A549 (cell line): ENCODE data around the gene HRC. TPM values are rescaled to one million over a fixed set of nuclear protein-coding genes. Genes with fewer than 3 reads are reported as not detected.
"Not testable (repeated sequence)": the region's sequence is repeated elsewhere in the genome, so short reads cannot be mapped to it uniquely, and the experiment has no call there.

Experiments
- ATAC-seq, 2 experiments: fragments of 200-7000 bp in 1 of 2; fragments of >200 bp in 1 of 2; cut with Nextera tagmentation in 1 of 2; cut with Tn5 transposase in 1 of 2; 3 replicates each; pipeline versions ENCODE4 v1.8.0 to v1.9.1; 2018 to 2020; ENCODE audit warnings: mild to moderate bottlenecking in 1 of 2, moderate library complexity in 1 of 2
- CTCF ChIA-PET: fragments of 300-600 bp; sonication (Branson Sonifier 250); formaldehyde crosslinking; extraction: SDS; loops from one replicate; lab custom pipeline; 2021; ENCODE audit warnings: antibody characterized with exemption, inconsistent platforms; lab: Yijun Ruan, JAX
- POLR2A ChIA-PET: fragments of 350-600 bp; formaldehyde crosslinking; extraction: SDS; loops from one replicate; lab custom pipeline; 2021; ENCODE audit warnings: antibody characterized with exemption, inconsistent platforms; lab: Yijun Ruan, JAX
- DNase-seq, 2 experiments: peaks; one replicate each; pipeline versions ENCODE4 v3.0.0 to v3.0.0-alpha.2; 2011 to 2016; ENCODE audit warnings: low read depth in 1 of 2, low spot score in 1 of 2
- FAIRE-seq: peaks from 2 replicates; lab custom pipeline; 2011; peaks lifted over from hg19 to GRCh38; lab: Jason Lieb, UNC
- H3K27ac ChIP-seq, 2 experiments: fragments of >200 bp; sonication (Bioruptor Twin); formaldehyde crosslinking; 3 replicates each; pipeline ENCODE4 v1.5.1; 2016 to 2017
- H3K4me1 ChIP-seq: fragments of >200 bp; sonication (Bioruptor Twin); formaldehyde crosslinking; 3 replicates; pipeline ENCODE4 v1.6.1; 2016
- H3K4me2 ChIP-seq: fragments of >200 bp; sonication (Bioruptor Twin); formaldehyde crosslinking; 3 replicates; pipeline ENCODE4 v1.6.1; 2016
- H3K4me3 ChIP-seq: fragments of >200 bp; sonication (Bioruptor Twin); formaldehyde crosslinking; 3 replicates; pipeline ENCODE4 v1.5.1; 2016
- H3K9me3 ChIP-seq: fragments of >200 bp; sonication (Bioruptor Twin); formaldehyde crosslinking; 3 replicates; pipeline ENCODE4 v1.6.1; 2016
- CBX2 ChIP-seq: fragments of 200-600 bp; sonication (generic); IDR thresholded peaks from 2 replicates; pipeline ENCODE4 v1.6.1; 2016; ENCODE audit warnings: low read depth, mild to moderate bottlenecking, borderline replicate concordance
- CHD4 ChIP-seq: fragments of 200-600 bp; sonication (generic); IDR thresholded peaks from 2 replicates; pipeline ENCODE4 v1.6.1; 2016; ENCODE audit warnings: antibody characterized with exemption, mild to moderate bottlenecking, borderline replicate concordance
- EHF ChIP-seq: fragments of 250-450 bp; sonication (Bioruptor Pico); IDR thresholded peaks from 2 replicates; pipeline ENCODE4 v1.5.0; 2020; ENCODE audit warnings: mild to moderate bottlenecking
- FOSL2 ChIP-seq, 2 experiments: fragments of 450-650 bp in 1 of 2; fragments of >200 bp in 1 of 2; sonication (Bioruptor Twin) in 1 of 2; formaldehyde crosslinking; IDR thresholded peaks; 2 replicates each; pipeline versions ENCODE4 v1.5.0 to v1.6.1; 2016 to 2020; ENCODE audit warnings: mild to moderate bottlenecking in 1 of 2, moderate library complexity in 1 of 2
- FOXS1 ChIP-seq: fragments of 250-450 bp; sonication (Bioruptor Pico); IDR thresholded peaks from 2 replicates; pipeline ENCODE4 v1.5.0; 2020; ENCODE audit warnings: mild to moderate bottlenecking, moderate library complexity
- GATA3 ChIP-seq: IDR thresholded peaks from 2 replicates; pipeline ENCODE4 v1.6.1; 2012; ENCODE audit warnings: borderline replicate concordance
- HEYL ChIP-seq: fragments of 250-450 bp; sonication (Bioruptor Pico); IDR thresholded peaks from 2 replicates; pipeline ENCODE4 v1.8.0; 2021; ENCODE audit warnings: mild to moderate bottlenecking, moderate library complexity
- KDM1A ChIP-seq: fragments of 200-600 bp; sonication (generic); IDR thresholded peaks from 2 replicates; pipeline ENCODE4 v1.6.1; 2016; ENCODE audit warnings: low read depth, mild to moderate bottlenecking
- MAFK ChIP-seq: fragments of 450-650 bp; IDR thresholded peaks from 2 replicates; pipeline ENCODE4 v1.6.1; 2014; ENCODE audit not compliant: partially characterized antibody
- NFE2L2 ChIP-seq: fragments of 150-350 bp; conservative IDR thresholded peaks from 2 replicates; pipeline ENCODE4 v1.6.1; 2014; ENCODE audit warnings: low read length
- NR3C1 ChIP-seq: fragments of >200 bp; sonication (Bioruptor Twin); formaldehyde crosslinking; IDR thresholded peaks from 3 replicates; pipeline ENCODE4 v1.6.1; 2017
- PHF8 ChIP-seq: fragments of 200-600 bp; sonication (generic); IDR thresholded peaks from 2 replicates; pipeline ENCODE4 v1.6.1; 2016; ENCODE audit warnings: low read depth, mild to moderate bottlenecking, antibody characterized with exemption, moderate library complexity, borderline replicate concordance
- RFX5 ChIP-seq: fragments of 450-650 bp; IDR thresholded peaks from 2 replicates; pipeline ENCODE4 v1.7.1; 2014; ENCODE audit warnings: antibody characterized with exemption, mild to moderate bottlenecking, moderate library complexity
- RNF2 ChIP-seq: fragments of 200-600 bp; sonication (generic); IDR thresholded peaks from 2 replicates; pipeline ENCODE4 v1.6.1; 2016; ENCODE audit warnings: low read depth, mild to moderate bottlenecking, antibody characterized with exemption, moderate library complexity, borderline replicate concordance
- TFCP2L1 ChIP-seq: fragments of 250-450 bp; sonication (Bioruptor Pico); IDR thresholded peaks from 2 replicates; pipeline ENCODE4 v1.5.0; 2021; ENCODE audit warnings: mild to moderate bottlenecking
- TP53 ChIP-seq: fragments of 250-450 bp; sonication (Bioruptor Pico); IDR thresholded peaks from 2 replicates; pipeline ENCODE4 v1.5.0; 2021; ENCODE audit warnings: mild to moderate bottlenecking, moderate library complexity
- ZNF302 ChIP-seq: fragments of 250-450 bp; sonication (Bioruptor Pico); IDR thresholded peaks from 2 replicates; pipeline ENCODE4 v1.9.0; 2021; ENCODE audit warnings: inconsistent platforms, mild to moderate bottlenecking, moderate library complexity
- WGBS: methylation state at CpG from one replicate; pipeline ENCODE4 v1.1.6; 2017; ENCODE audit errors: missing lambda C conversion rate; 5-methylcytosine and 5-hydroxymethylcytosine counted together
- polyA plus RNA-seq, 4 experiments: library from polyadenylated mRNA; depleted of rRNA in 3 of 4; stranded (reverse); fragments of >200 nt; fragmentation: RNase III in 1 of 4; extraction: RNeasy Plus Mini Kit Qiagen cat#74134 plus additional on column Dnase treatment in 1 of 4; gene quantifications; 2 replicates in 3 of 4; 3 replicates in 1 of 4; pipeline ENCODE4 v1.2.3, GENCODE V29; 2011 to 2017
- TF ChIP-seq, protein P1 (sequence below): fragments of 250-450 bp; sonication (Bioruptor Pico); IDR thresholded peaks from 2 replicates; pipeline ENCODE4 v1.5.0; 2020; ENCODE audit warnings: low read depth, mild to moderate bottlenecking, moderate library complexity
- TF ChIP-seq, protein P2 (sequence below): IDR thresholded peaks from 2 replicates; pipeline ENCODE4 v1.6.1; 2012
- TF ChIP-seq, protein P3 (sequence below): fragments of >200 bp; sonication (Bioruptor Twin); formaldehyde crosslinking; IDR thresholded peaks from 3 replicates; pipeline ENCODE4 v1.6.1; 2016

Gene HRC
- polyA plus RNA-seq, 2 of the 4 experiments (the other 2 are of a cell fraction): 0.04 TPM

DNA sequence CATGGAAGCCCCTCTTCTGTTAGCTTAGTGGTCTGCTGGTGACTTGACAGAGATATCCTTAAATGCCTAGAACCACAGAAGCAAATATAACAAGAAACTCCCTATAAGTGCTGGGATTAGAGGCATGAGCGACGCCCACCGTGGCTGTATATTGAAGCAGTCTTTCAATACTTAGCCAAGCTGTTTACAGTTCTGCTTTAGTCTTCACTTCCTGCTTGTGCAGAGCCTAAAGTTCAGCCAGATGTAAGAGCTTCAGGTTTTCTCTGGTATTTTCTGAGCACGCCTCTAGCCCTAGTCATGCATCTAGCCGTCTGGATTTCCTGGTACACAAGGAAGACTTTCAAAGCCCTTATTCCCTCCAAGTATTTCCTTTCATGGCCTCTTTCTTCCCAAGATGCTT, 30.9 kb upstream of the HRC start:
- DNase-seq: no peak
- ATAC-seq: no peak
- Histone ChIP-seq H3K9me3 (peaks cover 7% of the 10 kb centered on the region; the same call in 1 of the 3 replicates), H3K4me1 (no peaks in the 10 kb centered on the region), H3K4me3 (no peak overlapping the region), H3K4me2 (no peak overlapping the region), H3K27ac (no peak overlapping the region)
- TF ChIP-seq, protein P1, sequence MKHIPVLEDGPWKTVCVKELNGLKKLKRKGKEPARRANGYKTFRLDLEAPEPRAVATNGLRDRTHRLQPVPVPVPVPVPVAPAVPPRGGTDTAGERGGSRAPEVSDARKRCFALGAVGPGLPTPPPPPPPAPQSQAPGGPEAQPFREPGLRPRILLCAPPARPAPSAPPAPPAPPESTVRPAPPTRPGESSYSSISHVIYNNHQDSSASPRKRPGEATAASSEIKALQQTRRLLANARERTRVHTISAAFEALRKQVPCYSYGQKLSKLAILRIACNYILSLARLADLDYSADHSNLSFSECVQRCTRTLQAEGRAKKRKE (CRISPR knock-in tag): no peak
- CTCF ChIA-PET: interaction anchor here (1.4 to 6.3 kb wide), 6 partner anchors 12 to 115 kb away, joined by 3 to 69 read pairs (median 10); no protein-coding TSS in a partner anchor
- no peak for FAIRE-seq
- POLR2A ChIA-PET: no interaction called here
- WGBS: 77% methylated on average over 5 of the region's 5 CpGs

DNA sequence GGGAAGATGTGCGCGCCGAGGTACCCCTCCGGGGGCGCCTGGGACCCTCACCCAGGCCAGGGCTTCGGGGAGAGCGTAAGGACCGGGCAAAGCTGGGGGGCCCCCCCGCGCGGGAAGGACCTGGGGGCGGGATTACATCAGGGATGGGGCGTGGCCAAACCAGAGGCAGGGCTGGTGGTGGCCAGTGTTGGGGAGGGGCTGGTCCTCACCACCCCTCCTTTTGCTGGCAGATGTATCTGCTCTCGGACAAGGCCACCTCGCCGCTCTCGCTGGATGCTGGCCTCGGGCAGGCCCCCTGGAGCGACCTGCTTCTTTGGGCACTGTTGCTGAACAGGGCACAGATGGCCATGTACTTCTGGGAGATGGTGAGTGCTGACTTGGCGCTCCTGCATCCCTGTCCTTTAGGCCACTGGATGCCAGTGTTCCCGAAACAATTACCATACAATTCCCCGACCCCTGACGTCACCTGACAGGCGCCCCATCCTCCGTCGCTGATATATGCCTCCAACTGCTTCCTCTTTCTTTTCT, 27.7 kb upstream of the HRC start:
- TF ChIP-seq, protein P2, sequence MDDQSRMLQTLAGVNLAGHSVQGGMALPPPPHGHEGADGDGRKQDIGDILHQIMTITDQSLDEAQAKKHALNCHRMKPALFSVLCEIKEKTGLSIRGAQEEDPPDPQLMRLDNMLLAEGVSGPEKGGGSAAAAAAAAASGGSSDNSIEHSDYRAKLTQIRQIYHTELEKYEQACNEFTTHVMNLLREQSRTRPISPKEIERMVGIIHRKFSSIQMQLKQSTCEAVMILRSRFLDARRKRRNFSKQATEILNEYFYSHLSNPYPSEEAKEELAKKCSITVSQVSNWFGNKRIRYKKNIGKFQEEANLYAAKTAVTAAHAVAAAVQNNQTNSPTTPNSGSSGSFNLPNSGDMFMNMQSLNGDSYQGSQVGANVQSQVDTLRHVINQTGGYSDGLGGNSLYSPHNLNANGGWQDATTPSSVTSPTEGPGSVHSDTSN: no peak
- peak; percentile 36 for TF ChIP-seq MAFK
- no peak for TF ChIP-seq FOSL2 (IDR thresholded peaks at IDR 0.05)
- no peak for TF ChIP-seq FOSL2 (CRISPR knock-in tag; IDR thresholded peaks at IDR 0.05)
- H3K4me1 ChIP-seq: no peaks in the 10 kb centered on the region
- FAIRE-seq (no peak), DNase-seq (no peak), ATAC-seq (no peak)
- CTCF ChIA-PET: interaction anchor here (2.4 to 6.3 kb wide), 2 partner anchors 15 to 20 kb away, joined by 5 to 69 read pairs; no protein-coding TSS in a partner anchor
- POLR2A ChIA-PET: no interaction called here
- no peak overlapping the region for H3K4me2 ChIP-seq
- H3K4me3 ChIP-seq: no peak overlapping the region
- H3K9me3 ChIP-seq: peaks cover 7% of the 10 kb centered on the region; the same call in 1 of the 3 replicates
- no peak overlapping the region for H3K27ac ChIP-seq
- WGBS: 91% methylated on average over 22 of the region's 26 CpGs

DNA sequence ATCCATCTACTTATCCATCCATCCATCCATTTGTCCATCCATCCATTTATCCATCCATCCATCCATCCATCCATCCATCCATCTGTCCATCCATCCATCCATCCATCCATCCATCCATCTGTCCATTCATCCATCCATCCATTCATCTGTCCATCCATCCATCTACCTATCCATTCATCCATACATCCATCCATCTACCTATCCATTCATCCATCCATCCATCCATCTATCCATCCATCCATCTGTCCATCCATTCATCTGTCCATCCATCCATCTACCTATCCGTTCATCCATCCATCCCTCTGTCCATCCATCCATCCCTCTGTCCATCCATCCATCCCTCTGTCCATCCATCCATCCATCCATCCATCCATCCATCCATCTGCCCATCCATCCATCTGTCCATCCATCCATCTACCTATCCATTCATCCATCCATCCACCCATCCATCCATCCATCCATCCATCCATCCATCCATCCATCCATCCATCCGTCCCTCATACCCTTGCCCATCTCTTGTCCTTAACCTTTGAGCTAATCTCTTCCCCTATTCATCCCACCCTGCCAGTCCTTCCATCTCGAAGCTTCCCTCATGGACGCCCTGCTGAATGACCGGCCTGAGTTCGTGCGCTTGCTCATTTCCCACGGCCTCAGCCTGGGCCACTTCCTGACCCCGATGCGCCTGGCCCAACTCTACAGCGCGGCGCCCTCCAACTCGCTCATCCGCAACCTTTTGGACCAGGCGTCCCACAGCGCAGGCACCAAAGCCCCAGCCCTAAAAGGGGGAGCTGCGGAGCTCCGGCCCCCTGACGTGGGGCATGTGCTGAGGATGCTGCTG, 27.0 kb upstream of the HRC start:
- DNase-seq, H3K4me2 ChIP-seq, FAIRE-seq, H3K4me1 ChIP-seq, ATAC-seq, POLR2A ChIA-PET, H3K9me3 ChIP-seq, H3K27ac ChIP-seq, H3K4me3 ChIP-seq: not testable (repeated sequence)
- CTCF ChIA-PET: interaction anchor here (2.0 to 6.3 kb wide), 2 partner anchors 16 kb away, joined by 11 to 69 read pairs; no protein-coding TSS in a partner anchor
- WGBS: 94% methylated on average over 20 of the region's 20 CpGs

DNA sequence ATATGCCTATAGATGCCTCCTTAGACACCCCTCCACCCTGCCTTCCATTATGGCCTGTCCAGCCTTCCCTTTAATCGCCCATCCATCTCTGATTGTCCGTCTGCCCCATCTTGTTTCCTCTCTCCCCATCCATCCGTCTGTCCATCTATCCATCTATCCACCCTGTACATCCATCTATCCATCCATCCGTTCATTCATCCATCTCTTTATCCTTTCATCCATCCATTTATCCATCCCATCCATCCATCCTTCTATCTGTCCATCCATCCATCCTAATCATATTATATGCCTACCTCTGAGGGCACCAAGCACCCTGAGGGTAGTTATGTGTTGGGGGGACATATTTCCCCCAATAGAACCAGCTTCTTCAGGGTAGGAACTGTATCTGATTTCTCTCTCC, 25.5 kb upstream of the HRC start:
- TF ChIP-seq CBX2 (no peak), PHF8 (no peak), FOXS1 (CRISPR knock-in tag) (no peak), GATA3 (no peak), NR3C1 (no peak)
- no peak overlapping the region for H3K27ac ChIP-seq
- no peak overlapping the region for H3K4me3 ChIP-seq
- ATAC-seq: no peak
- CTCF ChIA-PET: interaction anchor here (0.8 to 2.0 kb wide), 2 partner anchors 17 to 44 kb away, joined by 3 to 11 read pairs; no protein-coding TSS in a partner anchor
- 80% methylated on average over 4 of the region's 4 CpGs for WGBS
- H3K4me1 ChIP-seq: no peaks in the 10 kb centered on the region
- POLR2A ChIA-PET: no interaction called here
- FAIRE-seq: no peak
- peaks cover 7% of the 10 kb centered on the region; the same call in 1 of the 3 replicates for H3K9me3 ChIP-seq
- no peak for DNase-seq
- H3K4me2 ChIP-seq: no peak overlapping the region

DNA sequence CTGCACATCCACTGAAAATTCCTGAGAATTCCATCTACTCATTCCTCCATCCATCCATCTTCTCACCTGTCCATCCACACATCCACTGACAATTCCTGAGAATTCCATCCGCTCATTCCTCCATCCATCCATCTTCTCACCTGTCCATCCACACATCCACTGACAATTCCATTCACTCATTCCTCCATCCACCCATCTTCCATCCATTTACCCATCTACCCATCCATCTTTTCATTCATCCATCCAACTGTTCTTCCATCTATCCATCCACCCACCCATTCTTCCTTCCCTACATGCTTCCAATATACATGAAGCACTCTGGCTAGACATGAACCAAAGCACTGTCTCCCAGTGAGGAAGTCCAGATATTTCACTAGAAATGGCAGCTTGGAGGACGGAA, 18.0 kb upstream of the HRC start:
- DNase-seq (no peak), ATAC-seq (no peak), FAIRE-seq (no peak)
- CTCF ChIA-PET: interaction anchor here (1.1 kb wide), 1 partner anchor 53 kb away, joined by 3 read pairs; no protein-coding TSS in a partner anchor
- POLR2A ChIA-PET: no interaction called here
- H3K4me3 ChIP-seq: no peak overlapping the region
- H3K9me3 ChIP-seq: no peaks in the 10 kb centered on the region
- peaks cover 10% of the 10 kb centered on the region; the same call in 2 of the 3 replicates for H3K4me1 ChIP-seq
- WGBS: 93% methylated on average over 2 of the region's 2 CpGs
- H3K27ac ChIP-seq: no peak overlapping the region
- H3K4me2 ChIP-seq: no peak overlapping the region
- TF ChIP-seq HEYL (CRISPR knock-in tag) (no peak), TP53 (CRISPR knock-in tag) (no peak), CHD4 (no peak), EHF (CRISPR knock-in tag) (no peak), ZNF302 (CRISPR knock-in tag) (no peak), RNF2 (no peak), NFE2L2 (no peak), TFCP2L1 (CRISPR knock-in tag) (no peak), KDM1A (no peak), RFX5 (no peak)
- TF ChIP-seq, protein P3, sequence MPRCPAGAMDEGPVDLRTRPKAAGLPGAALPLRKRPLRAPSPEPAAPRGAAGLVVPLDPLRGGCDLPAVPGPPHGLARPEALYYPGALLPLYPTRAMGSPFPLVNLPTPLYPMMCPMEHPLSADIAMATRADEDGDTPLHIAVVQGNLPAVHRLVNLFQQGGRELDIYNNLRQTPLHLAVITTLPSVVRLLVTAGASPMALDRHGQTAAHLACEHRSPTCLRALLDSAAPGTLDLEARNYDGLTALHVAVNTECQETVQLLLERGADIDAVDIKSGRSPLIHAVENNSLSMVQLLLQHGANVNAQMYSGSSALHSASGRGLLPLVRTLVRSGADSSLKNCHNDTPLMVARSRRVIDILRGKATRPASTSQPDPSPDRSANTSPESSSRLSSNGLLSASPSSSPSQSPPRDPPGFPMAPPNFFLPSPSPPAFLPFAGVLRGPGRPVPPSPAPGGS: no peak
